HS-27A (cell line): ENCODE measurements around the gene TCF4.

Source experiments
- DNase-seq: peaks from one replicate; pipeline ENCODE4 v3.0.0-alpha.2; 2012; ENCODE audit warnings: low read depth, missing footprints

Gene TCF4

GRCh38 chr18:55385770-55386169 lies 202.2 kb downstream of the TCF4 start:
- no peak for DNase-seq

GRCh38 chr18:55384551-55385275 lies 203.3 kb downstream of the TCF4 start:
- no peak for DNase-seq

GRCh38 chr18:55384115-55384514 lies 203.9 kb downstream of the TCF4 start:
- DNase-seq, result no peak

GRCh38 chr18:55382277-55382805 lies 205.7 kb downstream of the TCF4 start:
- no peak for DNase-seq

- DNase-seq, result no peak
These were observed 206.7 kb downstream of the TCF4 start for GRCh38 chr18:55381277-55381676.

- DNase-seq, result no peak
These were observed 207.4 kb downstream of the TCF4 start for GRCh38 chr18:55380589-55380988.

- no peak for DNase-seq
These were observed 211.6 kb downstream of the TCF4 start for GRCh38 chr18:55376387-55376786.

GRCh38 chr18:55375930-55376329 lies 212.1 kb downstream of the TCF4 start:
- no peak for DNase-seq

GRCh38 chr18:55374741-55375140 lies 213.3 kb downstream of the TCF4 start:
- DNase-seq, result no peak

- no peak for DNase-seq
These were observed 215.8 kb downstream of the TCF4 start for GRCh38 chr18:55372209-55372608.

GRCh38 chr18:55370936-55371335 lies 217.1 kb downstream of the TCF4 start:
- DNase-seq, result no peak

- DNase-seq, result no peak
These were observed 218.6 kb downstream of the TCF4 start for GRCh38 chr18:55369346-55369745.

GRCh38 chr18:55365342-55365741 lies 222.7 kb downstream of the TCF4 start:
- DNase-seq, result no peak

GRCh38 chr18:55362303-55362702 lies 225.7 kb downstream of the TCF4 start:
- no peak for DNase-seq

GRCh38 chr18:55361492-55362250 lies 226.3 kb downstream of the TCF4 start:
- no peak for DNase-seq

- DNase-seq, result no peak
These were observed 227.9 kb downstream of the TCF4 start for GRCh38 chr18:55360061-55360460.

- DNase-seq, result no peak
These were observed 231.2 kb downstream of the TCF4 start for GRCh38 chr18:55356815-55357214.

GRCh38 chr18:55355223-55355622 lies 232.8 kb downstream of the TCF4 start:
- DNase-seq, result no peak

- no peak for DNase-seq
These were observed 233.2 kb downstream of the TCF4 start for GRCh38 chr18:55354795-55355194.

GRCh38 chr18:55353806-55354205 lies 234.2 kb downstream of the TCF4 start:
- no peak for DNase-seq

GRCh38 chr18:55353391-55353790 lies 234.6 kb downstream of the TCF4 start:
- DNase-seq, result no peak

- no peak for DNase-seq
These were observed 235.8 kb downstream of the TCF4 start for GRCh38 chr18:55351980-55352714.

- DNase-seq, result no peak
These were observed 236.7 kb downstream of the TCF4 start for GRCh38 chr18:55351241-55351691.
